GM12878 (cell line): ENCODE data around the gene SYT4. TPM values are rescaled to one million over a fixed set of nuclear protein-coding genes. Genes with fewer than 3 reads are reported as not detected.

Experiments
- ATAC-seq: fragments of 200-7000 bp; cut with Tn5 transposase; 3 replicates; pipeline ENCODE4 v1.9.1; 2020; ENCODE audit warnings: mild to moderate bottlenecking, moderate library complexity
- BruUV-seq: library from RNA; stranded (reverse); fragments of 400-500 nt; replicated peaks from 2 replicates; lab custom pipeline; 2021; lab: Mats Ljungman, UMichigan
- CTCF ChIA-PET: fragments of 300-600 bp; sonication (Branson Sonifier 250); formaldehyde crosslinking; extraction: SDS; loops from one replicate; lab custom pipeline; 2021; ENCODE audit warnings: inconsistent platforms; lab: Yijun Ruan, JAX
- POLR2A ChIA-PET: fragments of 350-600 bp; formaldehyde crosslinking; extraction: SDS; loops from one replicate; lab custom pipeline; 2021; ENCODE audit warnings: inconsistent platforms; lab: Charles Lee
- RAD21 ChIA-PET: fragments of 300-600 bp; sonication (Branson Sonifier 250); formaldehyde crosslinking; loops from one replicate; lab custom pipeline; 2023; ENCODE audit warnings: antibody characterized with exemption; ENCODE audit not compliant: unreplicated experiment; lab: Charles Lee
- SMC1A ChIA-PET: fragments of 300-600 bp; sonication (Branson Sonifier 250); formaldehyde crosslinking; loops from one replicate; lab custom pipeline; 2023; ENCODE audit not compliant: unreplicated experiment, uncharacterized antibody; lab: Charles Lee
- DNase-seq: peaks from one replicate; pipeline ENCODE4 v3.0.0-alpha.2; 2011; ENCODE audit warnings: low read depth, low spot score
- FAIRE-seq: peaks from 3 replicates; lab custom pipeline; 2011; peaks lifted over from hg19 to GRCh38; lab: Jason Lieb, UNC
- H2AFZ ChIP-seq: 2 replicates; pipeline ENCODE4 v1.6.0; 2011; ENCODE audit warnings: low read depth, low read length, control low read depth; ENCODE audit not compliant: control insufficient read depth
- H3K27ac ChIP-seq: 2 replicates; pipeline ENCODE4 v1.5.1; 2011; ENCODE audit warnings: control low read depth; ENCODE audit not compliant: control insufficient read depth, insufficient read depth
- H3K27me3 ChIP-seq, 2 experiments: replicated peaks in 1 of 2; 2 replicates each; pipeline versions ENCODE4 v1.6.0 to v1.6.1; 2011; ENCODE audit warnings: low read length in 1 of 2; ENCODE audit not compliant: control insufficient read depth in 2 of 2, insufficient read depth in 2 of 2
- H3K36me3 ChIP-seq, 2 experiments: 2 replicates each; pipeline ENCODE4 v1.5.1; 2011; ENCODE audit warnings: low read length in 1 of 2; ENCODE audit not compliant: control insufficient read depth in 2 of 2, insufficient read depth in 2 of 2
- H3K4me1 ChIP-seq: 2 replicates; pipeline ENCODE4 v1.6.1; 2011; ENCODE audit warnings: mild to moderate bottlenecking, low read length, moderate library complexity, mixed read lengths; ENCODE audit not compliant: control insufficient read depth, insufficient read depth
- H3K4me2 ChIP-seq: 2 replicates; pipeline ENCODE4 v1.6.0; 2011; ENCODE audit warnings: control low read depth; ENCODE audit not compliant: control insufficient read depth, insufficient read depth
- H3K4me3 ChIP-seq: fragments of 200-600 bp; sonication (generic); 2 replicates; pipeline ENCODE4 v1.5.1; 2016
- H3K79me2 ChIP-seq: 2 replicates; pipeline ENCODE4 v1.6.0; 2011; ENCODE audit warnings: low read length; ENCODE audit not compliant: control insufficient read depth, insufficient read depth
- H3K9ac ChIP-seq: 2 replicates; pipeline ENCODE4 v1.8.0; 2011; ENCODE audit warnings: low read length, control low read depth, mixed read lengths; ENCODE audit not compliant: control insufficient read depth, insufficient read depth
- H3K9me3 ChIP-seq: replicated peaks from 3 replicates; pipeline ENCODE4 v1.5.1; 2011; ENCODE audit warnings: mild to moderate bottlenecking, low read length; ENCODE audit not compliant: control insufficient read depth, insufficient read depth
- H4K20me1 ChIP-seq: 2 replicates; pipeline ENCODE4 v1.6.0; 2011; ENCODE audit not compliant: control insufficient read depth, insufficient read depth
- CEBPZ ChIP-seq: fragments of 150-350 bp; IDR thresholded peaks from 2 replicates; pipeline ENCODE4 v1.6.1; 2016; ENCODE audit warnings: low read depth, low read length
- CHD4 ChIP-seq: fragments of 200-600 bp; sonication (generic); IDR thresholded peaks from 2 replicates; pipeline ENCODE4 v1.6.1; 2016; ENCODE audit warnings: mild to moderate bottlenecking
- FOS ChIP-seq: IDR thresholded peaks from 3 replicates; pipeline ENCODE4 v1.6.1; 2011; ENCODE audit warnings: borderline replicate concordance; ENCODE audit not compliant: insufficient read length; ENCODE audit errors: extremely low read depth
- HSF1 ChIP-seq: fragments of 150-350 bp; IDR thresholded peaks from 2 replicates; pipeline ENCODE4 v1.6.1; 2014; ENCODE audit warnings: mild to moderate bottlenecking, low read depth, low read length
- IKZF1 ChIP-seq: fragments of 450-650 bp; conservative IDR thresholded peaks from 2 replicates; pipeline ENCODE4 v1.6.1; 2017; ENCODE audit warnings: antibody characterized with exemption, mild to moderate bottlenecking
- JUNB ChIP-seq: IDR thresholded peaks from 2 replicates; pipeline ENCODE4 v1.6.1; 2016; ENCODE audit warnings: antibody characterized with exemption, mild to moderate bottlenecking
- MAX ChIP-seq: IDR thresholded peaks from 2 replicates; pipeline ENCODE4 v1.6.1; 2012; ENCODE audit warnings: low read depth, low read length, improper control_type of control experiment
- MEF2A ChIP-seq: IDR thresholded peaks from 2 replicates; pipeline ENCODE4 v1.6.1; 2011; ENCODE audit warnings: low read depth, mild to moderate bottlenecking, low read length, moderate library complexity; ENCODE audit not compliant: insufficient read depth
- RB1 ChIP-seq: fragments of 450-650 bp; formaldehyde crosslinking; IDR thresholded peaks from 2 replicates; pipeline ENCODE4 v1.6.1; 2017; ENCODE audit warnings: mild to moderate bottlenecking, borderline replicate concordance
- RELA ChIP-seq: fragments of 450-650 bp; IDR thresholded peaks from 2 replicates; pipeline ENCODE4 v1.8.0; 2014; ENCODE audit warnings: borderline replicate concordance; ENCODE audit not compliant: partially characterized antibody
- SMARCA5 ChIP-seq: fragments of 450-650 bp; IDR thresholded peaks from 2 replicates; pipeline ENCODE4 v1.6.1; 2017; ENCODE audit warnings: mild to moderate bottlenecking
- SREBF2 ChIP-seq: IDR thresholded peaks from 2 replicates; pipeline ENCODE4 v1.6.1; 2012; ENCODE audit warnings: mild to moderate bottlenecking, low read length
- SRF ChIP-seq, 2 experiments: IDR thresholded peaks; 2 replicates each; pipeline ENCODE4 v1.6.1; 2011; ENCODE audit warnings: low read depth in 2 of 2, low read length in 2 of 2, mild to moderate bottlenecking in 1 of 2, moderate library complexity in 1 of 2
- SUPT20H ChIP-seq: IDR thresholded peaks from 2 replicates; pipeline ENCODE4 v1.6.1; 2011; ENCODE audit warnings: low read depth, mild to moderate bottlenecking, low read length, moderate library complexity, borderline replicate concordance; ENCODE audit not compliant: control insufficient read depth
- USF1 ChIP-seq: IDR thresholded peaks from 2 replicates; pipeline ENCODE4 v1.6.1; 2011; ENCODE audit warnings: borderline replicate concordance, low read depth, mild to moderate bottlenecking, moderate library complexity, mixed read lengths, low read length; ENCODE audit not compliant: insufficient read depth; ENCODE audit errors: extremely low read length
- ZBTB33 ChIP-seq: fragments of 450-650 bp; IDR thresholded peaks from 2 replicates; pipeline ENCODE4 v1.6.1; 2017; ENCODE audit warnings: mild to moderate bottlenecking
- ZNF274 ChIP-seq: IDR thresholded peaks from one replicate; pipeline ENCODE4 v1.8.0; 2011; ENCODE audit not compliant: insufficient read length, insufficient read depth
- WGBS: methylation state at CpG from one replicate; pipeline ENCODE4 v1.1.6; 2016; ENCODE audit warnings: low lambda C conversion rate; ENCODE audit not compliant: insufficient replicate concordance, insufficient coverage; ENCODE audit errors: missing lambda C conversion rate; 5-methylcytosine and 5-hydroxymethylcytosine counted together
- in situ Hi-C: fragments of 300-500 bp; cut with MboI; formaldehyde crosslinking; loops from 9 replicates; pipeline ENCODE4 v1.14.3; 2018; ENCODE audit warnings: mixed read lengths
- intact Hi-C: fragments of 100-400 bp; cut with micrococcal nuclease; formaldehyde crosslinking; loops from one replicate; pipeline ENCODE4 v1.14.2; 2022; ENCODE audit not compliant: unreplicated experiment
- polyA plus RNA-seq, 11 experiments: library from polyadenylated mRNA; depleted of rRNA in 4 of 11; unstranded in 6 of 11; stranded (reverse) in 5 of 11; fragments of >200 nt; fragmentation: Nextera tagmentation in 4 of 11; fragmentation: Illumina TruSeq in 1 of 11; extraction: Ambion mirVana in 4 of 11; extraction: Trizol in 1 of 11; gene quantifications; 1 replicate in 1 of 11; 2 replicates in 10 of 11; pipeline versions ENCODE4 v1.2.1 to v1.2.3, GENCODE V29; 2011 to 2016; ENCODE audit warnings: inconsistent platforms in 2 of 11, missing spikeins in 2 of 11, low read depth in 1 of 11
- total RNA-seq, 4 experiments: library from RNA; depleted of rRNA in 3 of 4; stranded (reverse); fragments of >200 nt in 3 of 4; fragmentation: Illumina TruSeq in 1 of 4; extraction: Trizol in 1 of 4; gene quantifications; 2 replicates each; pipeline versions ENCODE4 v1.2.1 to v1.2.3, GENCODE V29; 2013 to 2021

SYT4 gene
- total and polyA plus RNA-seq, 10 of the 15 experiments (the other 5 are each of a cell fraction or from before 2014, with no cell fraction given): 0.09 to 0.18 (median 0.11) TPM; not detected in 7

GRCh38 chr18:43267818-43268217 is 9.5 kb downstream of the SYT4 start:
- no peak for DNase-seq
- 0% methylated on average over 1 of the region's 1 CpG for WGBS
- no peak overlapping the region for H3K4me3 ChIP-seq
- in situ Hi-C loops (no loop called here), intact Hi-C loops (no loop called here)
- H3K36me3 ChIP-seq: no peaks in the 10 kb centered on the region
- H3K4me1 ChIP-seq: no peaks in the 10 kb centered on the region
- RAD21 ChIA-PET: no interaction called here
- SMC1A ChIA-PET: no interaction called here
- H3K9ac ChIP-seq: no peak overlapping the region
- H2AFZ ChIP-seq: no peak overlapping the region
- H3K27ac ChIP-seq: no peak overlapping the region
- no peak overlapping the region for H3K4me2 ChIP-seq
- no peaks in the 10 kb centered on the region for H3K27me3 ChIP-seq
- H3K79me2 ChIP-seq: no peaks in the 10 kb centered on the region
- TF ChIP-seq ZNF274 (no peak), MEF2A (no peak), USF1 (no peak), RELA (no peak), SRF (IDR thresholded peaks at IDR 0.05; ENCODE audit: low read depth in 2 of 2, low read length in 2 of 2) (no peak), SREBF2 (no peak), JUNB (no peak), CEBPZ (no peak), RB1 (no peak), HSF1 (no peak), FOS (no peak), MAX (no peak), IKZF1 (no peak), CHD4 (no peak), SMARCA5 (no peak), SUPT20H (no peak), ZBTB33 (no peak)
- ATAC-seq: no peak
- CTCF ChIA-PET: interaction anchor here (1.4 kb wide), 1 partner anchor 1154 kb away, joined by 7 read pairs; no protein-coding TSS in a partner anchor
- BruUV-seq: no TSS peak
- no peaks in the 10 kb centered on the region for H4K20me1 ChIP-seq
- no peak for FAIRE-seq
- POLR2A ChIA-PET: no interaction called here
- H3K9me3 ChIP-seq: no peaks in the 10 kb centered on the region
